HG03064 (cell line): ENCODE results near the gene LRRC53.

Experiments
- ATAC-seq: cut with Tn5 transposase; IDR thresholded peaks from one replicate; pipeline ENCODE4 v1.9.1; 2021; ENCODE audit warnings: low read depth; ENCODE audit not compliant: unreplicated experiment

Gene LRRC53

GRCh38 chr1:74453277-74453676 is 59.1 kb downstream of the LRRC53 start:
- ATAC-seq: no peak

GRCh38 chr1:74452035-74452434 is 60.4 kb downstream of the LRRC53 start:
- ATAC-seq: no peak

GRCh38 chr1:74437035-74437434 is 75.4 kb downstream of the LRRC53 start:
- no peak for ATAC-seq

- ATAC-seq: no peak
Observed at GRCh38 chr1:74436078-74436477, 76.3 kb downstream of the LRRC53 start.

- ATAC-seq: no peak
Observed at GRCh38 chr1:74434321-74434720, 78.1 kb downstream of the LRRC53 start.

- ATAC-seq: no peak
Observed at GRCh38 chr1:74432325-74432724, 80.1 kb downstream of the LRRC53 start.

GRCh38 chr1:74431531-74431930 is 80.9 kb downstream of the LRRC53 start:
- no peak for ATAC-seq

- no peak for ATAC-seq
Observed at GRCh38 chr1:74430342-74430934, 82.0 kb downstream of the LRRC53 start.

GRCh38 chr1:74429580-74429979 is 82.8 kb downstream of the LRRC53 start:
- ATAC-seq: no peak

GRCh38 chr1:74427681-74428080 is 84.7 kb downstream of the LRRC53 start:
- ATAC-seq: no peak

GRCh38 chr1:74426208-74426937 is 86.0 kb downstream of the LRRC53 start:
- ATAC-seq: no peak

- no peak for ATAC-seq
Observed at GRCh38 chr1:74425676-74426075, 86.7 kb downstream of the LRRC53 start.

GRCh38 chr1:74423471-74423870 is 88.9 kb downstream of the LRRC53 start:
- no peak for ATAC-seq

GRCh38 chr1:74422421-74423292 is 89.8 kb downstream of the LRRC53 start:
- ATAC-seq: no peak

GRCh38 chr1:74420467-74420866 is 91.9 kb downstream of the LRRC53 start:
- no peak for ATAC-seq
